ENCODE results near the gene APC.

APC gene

GRCh38 chr5:112870966-112871365 lies 133.3 kb downstream of the APC start:
- Mint-ChIP-seq H3K36me3 (ENCODE audit: low read depth) (peaks cover 61% of the 10 kb centered on the region), H3K4me1 (no peaks in the 10 kb centered on the region), H3K27me3 (ENCODE audit: low read depth, poor library complexity) (peaks cover 3% of the 10 kb centered on the region), H3K9me3 (no peaks in the 10 kb centered on the region), H3K4me3 (no peak overlapping the region), H3K27ac (no peak overlapping the region)
- DNase-seq: no peak
- TF ChIP-seq, protein P1, sequence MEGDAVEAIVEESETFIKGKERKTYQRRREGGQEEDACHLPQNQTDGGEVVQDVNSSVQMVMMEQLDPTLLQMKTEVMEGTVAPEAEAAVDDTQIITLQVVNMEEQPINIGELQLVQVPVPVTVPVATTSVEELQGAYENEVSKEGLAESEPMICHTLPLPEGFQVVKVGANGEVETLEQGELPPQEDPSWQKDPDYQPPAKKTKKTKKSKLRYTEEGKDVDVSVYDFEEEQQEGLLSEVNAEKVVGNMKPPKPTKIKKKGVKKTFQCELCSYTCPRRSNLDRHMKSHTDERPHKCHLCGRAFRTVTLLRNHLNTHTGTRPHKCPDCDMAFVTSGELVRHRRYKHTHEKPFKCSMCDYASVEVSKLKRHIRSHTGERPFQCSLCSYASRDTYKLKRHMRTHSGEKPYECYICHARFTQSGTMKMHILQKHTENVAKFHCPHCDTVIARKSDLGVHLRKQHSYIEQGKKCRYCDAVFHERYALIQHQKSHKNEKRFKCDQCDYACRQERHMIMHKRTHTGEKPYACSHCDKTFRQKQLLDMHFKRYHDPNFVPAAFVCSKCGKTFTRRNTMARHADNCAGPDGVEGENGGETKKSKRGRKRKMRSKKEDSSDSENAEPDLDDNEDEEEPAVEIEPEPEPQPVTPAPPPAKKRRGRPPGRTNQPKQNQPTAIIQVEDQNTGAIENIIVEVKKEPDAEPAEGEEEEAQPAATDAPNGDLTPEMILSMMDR (IDR thresholded peaks at IDR 0.05): no peak

GRCh38 chr5:112876362-112876761 lies 138.7 kb downstream of the APC start:
- Mint-ChIP-seq H3K27me3 (ENCODE audit: low read depth, poor library complexity) (peaks cover 3% of the 10 kb centered on the region), H3K36me3 (ENCODE audit: low read depth) (peaks cover 36% of the 10 kb centered on the region), H3K27ac (no peak overlapping the region), H3K9me3 (no peaks in the 10 kb centered on the region), H3K4me1 (no peaks in the 10 kb centered on the region), H3K4me3 (no peak overlapping the region)
- TF ChIP-seq, protein P1 (IDR thresholded peaks at IDR 0.05): no peak
- DNase-seq: no peak

DNA sequence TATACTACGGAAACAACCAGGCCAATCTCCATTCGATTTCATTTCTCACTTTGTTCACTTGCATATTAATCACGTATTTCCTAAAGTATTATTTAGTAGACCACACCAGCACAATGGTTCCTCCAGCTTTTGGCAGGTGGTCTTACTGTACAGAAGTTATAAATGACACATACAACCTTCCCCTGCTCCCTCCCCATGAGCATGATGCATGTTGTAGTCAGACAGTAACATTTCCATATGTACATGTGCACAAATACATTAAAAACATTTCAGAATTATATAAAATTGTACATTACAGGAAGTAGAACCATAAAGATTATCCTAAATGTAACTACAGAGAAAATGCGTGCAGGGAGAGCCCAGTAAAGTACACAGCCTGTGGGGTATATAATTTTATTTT lies 140.4 kb downstream of the APC start:
- TF ChIP-seq, protein P1 (IDR thresholded peaks at IDR 0.05): no peak
- Mint-ChIP-seq H3K36me3 (ENCODE audit: low read depth) (peaks cover 25% of the 10 kb centered on the region), H3K27me3 (ENCODE audit: low read depth, poor library complexity) (peaks cover 3% of the 10 kb centered on the region), H3K9me3 (no peaks in the 10 kb centered on the region), H3K4me3 (no peak overlapping the region), H3K27ac (no peak overlapping the region), H3K4me1 (no peaks in the 10 kb centered on the region)
- DNase-seq: no peak

GRCh38 chr5:112878760-112879159 lies 141.1 kb downstream of the APC start:
- Mint-ChIP-seq H3K9me3 (no peaks in the 10 kb centered on the region), H3K36me3 (ENCODE audit: low read depth) (peaks cover 22% of the 10 kb centered on the region), H3K4me1 (no peaks in the 10 kb centered on the region), H3K27me3 (ENCODE audit: low read depth, poor library complexity) (peaks cover 3% of the 10 kb centered on the region), H3K4me3 (no peak overlapping the region), H3K27ac (peak overlapping the region; percentile 10)
- TF ChIP-seq, protein P1 (IDR thresholded peaks at IDR 0.05): no peak
- DNase-seq: no peak

DNA sequence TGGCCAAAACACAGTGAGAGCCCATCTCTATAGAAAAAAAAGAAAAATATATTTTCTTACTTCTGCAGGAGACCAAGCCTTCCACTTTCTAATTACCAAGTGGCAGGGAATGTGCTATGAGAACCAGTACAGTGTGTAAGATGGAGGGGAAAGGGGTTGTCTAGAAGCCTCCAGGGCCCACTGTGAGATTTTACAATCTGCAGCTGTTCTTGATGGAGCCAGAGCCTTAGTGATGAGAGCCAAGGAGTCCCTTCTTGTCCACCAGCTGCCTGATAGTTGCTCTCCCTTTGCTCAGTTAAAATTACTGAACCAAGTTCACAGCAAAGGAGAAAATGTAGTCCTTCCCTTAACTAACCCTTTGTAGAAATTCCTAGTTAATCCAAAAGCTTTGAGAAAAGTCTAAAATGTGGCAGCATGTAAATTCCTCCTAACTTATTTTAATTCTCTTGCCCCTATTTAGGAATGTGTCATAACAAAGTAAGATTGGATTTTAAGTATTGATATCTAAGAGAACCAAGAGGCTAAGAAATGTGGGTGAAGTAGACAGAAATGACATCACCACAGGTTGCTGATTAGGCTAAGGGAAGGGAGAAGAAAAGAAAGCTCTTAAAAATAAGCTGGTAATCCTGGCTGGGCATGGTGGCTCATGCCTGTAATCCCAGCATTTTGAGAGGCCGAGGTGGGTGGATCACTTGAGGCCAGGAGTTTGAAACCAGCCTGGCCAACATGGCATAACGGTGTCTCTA lies 142.7 kb downstream of the APC start:
- no peaks in the 10 kb centered on the region for H3K4me1 Mint-ChIP-seq
- peaks cover 26% of the 10 kb centered on the region for H3K36me3 Mint-ChIP-seq (ENCODE audit: low read depth)
- H3K4me3 Mint-ChIP-seq: no peak overlapping the region
- H3K27me3 Mint-ChIP-seq (ENCODE audit: low read depth, poor library complexity): no peaks in the 10 kb centered on the region
- no peaks in the 10 kb centered on the region for H3K9me3 Mint-ChIP-seq
- TF ChIP-seq, protein P1 (IDR thresholded peaks at IDR 0.05): no peak
- peak overlapping the region; percentile 21 for H3K27ac Mint-ChIP-seq
- DNase-seq: no peak

DNA sequence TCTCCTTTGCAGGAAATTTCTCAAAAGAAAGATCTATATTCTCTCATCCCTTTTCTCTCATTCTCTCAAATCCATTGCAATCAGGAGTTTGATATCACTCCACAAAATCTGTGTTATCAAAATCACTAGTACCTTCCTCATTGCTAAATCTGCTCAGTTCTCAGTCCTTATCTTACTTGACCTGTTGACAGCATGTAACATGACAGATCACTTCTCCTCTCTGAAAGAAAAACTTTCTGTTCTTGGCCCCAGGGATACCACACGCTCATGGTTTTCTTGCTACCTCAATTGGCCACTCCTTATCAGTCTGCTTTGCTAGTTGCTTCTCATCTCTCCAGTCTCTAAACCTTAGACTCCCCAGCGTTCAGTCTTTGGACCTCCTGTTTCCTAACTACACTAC lies 145.5 kb downstream of the APC start:
- H3K27me3 Mint-ChIP-seq (ENCODE audit: low read depth, poor library complexity): no peaks in the 10 kb centered on the region
- no peak overlapping the region for H3K27ac Mint-ChIP-seq
- H3K9me3 Mint-ChIP-seq: no peaks in the 10 kb centered on the region
- no peak for DNase-seq
- no peaks in the 10 kb centered on the region for H3K4me1 Mint-ChIP-seq
- H3K36me3 Mint-ChIP-seq (ENCODE audit: low read depth): peaks cover 24% of the 10 kb centered on the region
- TF ChIP-seq, protein P1 (IDR thresholded peaks at IDR 0.05): no peak
- no peak overlapping the region for H3K4me3 Mint-ChIP-seq
